ENCODE measurements around the gene CX3CR1. TPM values are rescaled to one million over a fixed set of nuclear protein-coding genes. Genes with fewer than 3 reads are reported as not detected.

Gene CX3CR1
- total and polyA plus RNA-seq, 10 of the 15 experiments (the other 5 are each of a cell fraction or from before 2014, with no cell fraction given) = 0.05 to 0.53 (median 0.15) TPM

- TF ChIP-seq RAD51 (IDR thresholded peaks at IDR 0.05) = no peak
- TF ChIP-seq KDM1A (IDR thresholded peaks at IDR 0.05; ENCODE audit: borderline replicate concordance) = no peak
- no peak for TF ChIP-seq MYC (IDR thresholded peaks at IDR 0.05; ENCODE audit: insufficient read depth, insufficient read length, insufficient replicate concordance, low read length, severe bottlenecking)
- TF ChIP-seq CHD4 (IDR thresholded peaks at IDR 0.05) = no peak
Measured at GRCh38 chr3:39296197-39297077, 16.6 kb upstream of the CX3CR1 start (continued).

DNA sequence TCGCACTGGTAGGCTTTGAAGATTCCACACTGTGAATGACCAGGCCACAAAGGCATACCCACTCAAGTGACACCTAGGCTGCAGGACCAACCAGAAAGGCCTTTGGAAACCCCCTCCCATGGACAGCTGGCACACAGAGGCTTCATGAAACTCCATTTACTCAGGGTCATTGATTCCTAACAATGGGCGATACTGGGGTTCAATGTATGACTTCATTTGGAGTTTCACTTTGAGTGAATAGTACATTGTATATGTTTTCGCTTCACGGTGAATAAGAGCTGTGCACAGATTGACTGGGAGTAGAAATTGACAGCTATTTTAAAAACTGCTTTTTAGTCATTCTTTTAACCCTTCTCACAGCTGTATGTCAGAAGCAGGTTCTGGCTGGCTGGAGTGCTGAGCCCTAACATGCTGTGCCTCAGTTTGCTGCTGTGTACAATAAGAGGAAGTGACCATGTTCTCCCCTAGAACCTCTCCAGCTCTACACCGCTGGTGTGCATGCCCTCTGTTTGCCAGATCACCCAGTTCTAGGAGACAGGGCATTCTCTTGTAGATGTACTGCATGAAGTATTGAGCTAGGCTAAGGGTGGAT lies 15.4 kb upstream of the CX3CR1 start:
- no TSS peak for BruUV-seq (replicated peaks)
- peak overlapping the region; percentile 87 for H3K27ac ChIP-seq (ENCODE audit: control insufficient read depth, insufficient read depth)
- TF ChIP-seq SMARCA5 (IDR thresholded peaks at IDR 0.05) (peak; percentile 75; the same call in 1 of the 2 replicates), CREB1 (IDR thresholded peaks at IDR 0.05; ENCODE audit: low read depth) (peak; percentile 86), ZNF217 (IDR thresholded peaks at IDR 0.05) (peak; percentile 37; the same call in 1 of the 2 replicates), HDAC6 (IDR thresholded peaks at IDR 0.05; ENCODE audit: unreplicated experiment) (no peak), NFIC (IDR thresholded peaks at IDR 0.05; ENCODE audit: low read depth, low read length) (peak; percentile 95), BCL11A (IDR thresholded peaks at IDR 0.05; ENCODE audit: low read depth, low read length) (peak; percentile 82), EED (IDR thresholded peaks at IDR 0.05; ENCODE audit: low read depth) (peak; percentile 89), RCOR1 (conservative IDR thresholded peaks at IDR 0.05; ENCODE audit: low read depth, low read length) (peak; percentile 84), STAT3 (IDR thresholded peaks at IDR 0.05; ENCODE audit: low read depth, low read length) (peak; percentile 88; the same call in 1 of the 2 replicates), CHD1 (IDR thresholded peaks at IDR 0.05; ENCODE audit: low read depth, low read length) (no peak), POU2F2 (IDR thresholded peaks at IDR 0.05; ENCODE audit: borderline replicate concordance, low read depth, low read length) (no peak), NFXL1 (IDR thresholded peaks at IDR 0.05; ENCODE audit: borderline replicate concordance) (no peak), RUNX3 (IDR thresholded peaks at IDR 0.05; ENCODE audit: low read length) (peak; percentile 77), PKNOX1 (IDR thresholded peaks at IDR 0.05) (peak; percentile 83), TARDBP (IDR thresholded peaks at IDR 0.05; ENCODE audit: borderline replicate concordance) (0 out of 2 replicates have a peak, but pooled peaks have one; percentile 55), NR2F1 (conservative IDR thresholded peaks at IDR 0.05) (peak; percentile 100)

More for the DNA sequence above, 15.4 kb upstream of the CX3CR1 start:
- H3K9ac ChIP-seq (ENCODE audit: control insufficient read depth, insufficient read depth, low read length) = peak overlapping the region; percentile 13
- H3K4me2 ChIP-seq (ENCODE audit: control insufficient read depth, insufficient read depth) = peak overlapping the region; percentile 14
- no peaks in the 10 kb centered on the region for H3K79me2 ChIP-seq (ENCODE audit: control insufficient read depth, insufficient read depth, low read length)
- SMC1A ChIA-PET (ENCODE audit: uncharacterized antibody, unreplicated experiment) = interaction anchor here (0.6 to 20.6 kb wide), 26 partner anchors 7 to 168 kb away, joined by 3 to 648 read pairs (median 5); partner anchors contain the start of genes CX3CR1, RPSA and XIRP1
- RAD21 ChIA-PET (ENCODE audit: unreplicated experiment) = interaction anchor here (0.6 to 11.4 kb wide), 22 partner anchors 9 to 296 kb away, joined by 3 to 232 read pairs (median 4); partner anchors contain the start of gene CCR8
- H3K36me3 ChIP-seq (ENCODE audit: control insufficient read depth in 2 of 2, insufficient read depth in 2 of 2, low read length in 1 of 2) = no peaks in the 10 kb centered on the region
- FAIRE-seq (peak; percentile 91), ATAC-seq (peak; percentile 86), DNase-seq (ENCODE audit: low read depth, low spot score) (peak; percentile 95)
- H3K4me1 ChIP-seq (ENCODE audit: control insufficient read depth, insufficient read depth, low read length) = peaks cover 30% of the 10 kb centered on the region
- POLR2A ChIA-PET = interaction anchor here (0.5 to 2.6 kb wide), 11 partner anchors 9 to 146 kb away, joined by 3 to 11 read pairs (median 4); partner anchors contain the start of gene CCR8
- peak overlapping the region; percentile 9; the same call in 1 of the 2 replicates for H2AFZ ChIP-seq (ENCODE audit: control insufficient read depth, low read depth, low read length)
- no peaks in the 10 kb centered on the region for H3K27me3 ChIP-seq (replicated peaks in 1 of 2; ENCODE audit: control insufficient read depth in 2 of 2, insufficient read depth in 2 of 2, low read length in 1 of 2)
- intact Hi-C loops (cut with micrococcal nuclease; ENCODE audit: unreplicated experiment) = loop anchor here (1.0 kb wide), 2 partner anchors 33 to 83 kb away; no protein-coding TSS in a partner anchor
- H4K20me1 ChIP-seq (ENCODE audit: control insufficient read depth, insufficient read depth) = no peaks in the 10 kb centered on the region
- CTCF ChIA-PET = interaction anchor here (0.6 to 15.1 kb wide), 26 partner anchors 9 to 194 kb away, joined by 3 to 756 read pairs (median 4); partner anchors contain the start of genes CCR8, CX3CR1 and XIRP1
- in situ Hi-C loops (cut with MboI) = loop anchor here (5.0 kb wide), 1 partner anchor 87 kb away; the partner anchor contains the start of gene SLC25A38
- peaks cover 13% of the 10 kb centered on the region for H3K9me3 ChIP-seq (replicated peaks; ENCODE audit: control insufficient read depth, insufficient read depth, low read length)
- H3K4me3 ChIP-seq = no peak overlapping the region
- under 1% methylated on average over 5 of the region's 5 CpGs for WGBS (ENCODE audit: insufficient coverage, insufficient replicate concordance, low lambda C conversion rate, missing lambda C conversion rate)
